Endothelial cell of umbilical vein (primary cell): Measurements from ENCODE around the gene CCDC187. TPM values are rescaled to one million over a fixed set of nuclear protein-coding genes. Genes with fewer than 3 reads are reported as not detected.

Experiments
- BruUV-seq: library from RNA; stranded (reverse); fragments of 400-500 nt; replicated peaks from 2 replicates; lab custom pipeline; 2021; lab: Mats Ljungman, UMichigan
- CTCF ChIA-PET: fragments of 300-600, 350-600 bp; sonication (Branson Sonifier 250); formaldehyde crosslinking; loops from one replicate; lab custom pipeline; 2021; ENCODE audit warnings: antibody characterized with exemption, inconsistent platforms; lab: Charles Lee
- POLR2A ChIA-PET: fragments of 300-600, 350-600 bp; sonication (Branson Sonifier 250); formaldehyde crosslinking; loops from one replicate; lab custom pipeline; 2021; ENCODE audit warnings: antibody characterized with exemption, inconsistent platforms; lab: Charles Lee
- DNase-seq: peaks from one replicate; pipeline ENCODE4 v3.0.0-alpha.2; 2011; ENCODE audit warnings: low read depth, low spot score
- FAIRE-seq: peaks from 2 replicates; lab custom pipeline; 2011; peaks lifted over from hg19 to GRCh38; lab: Jason Lieb, UNC
- H2AFZ ChIP-seq: 2 replicates; pipeline ENCODE4 v1.6.0; 2012; ENCODE audit warnings: low read depth, low read length, control low read depth, inconsistent platforms
- H3K27ac ChIP-seq: 2 replicates; pipeline ENCODE4 v1.5.1; 2011; ENCODE audit warnings: low read depth, mild to moderate bottlenecking, control low read depth, low read length, moderate library complexity; ENCODE audit not compliant: insufficient read depth
- H3K27me3 ChIP-seq, 2 experiments: 2 replicates each; pipeline versions ENCODE4 v1.6.0 to v1.6.1; 2011; ENCODE audit warnings: low read length in 2 of 2, mixed read lengths in 1 of 2; ENCODE audit not compliant: control insufficient read depth in 2 of 2, insufficient read depth in 2 of 2
- H3K36me3 ChIP-seq, 2 experiments: 2 replicates in 1 of 2; 3 replicates in 1 of 2; pipeline ENCODE4 v1.5.1; 2011; ENCODE audit warnings: low read length in 2 of 2, mild to moderate bottlenecking in 1 of 2, moderate library complexity in 1 of 2; ENCODE audit not compliant: control insufficient read depth in 2 of 2, insufficient read depth in 2 of 2; ENCODE audit errors: extremely low read depth in 1 of 2
- H3K4me1 ChIP-seq: 3 replicates; pipeline ENCODE4 v1.5.1; 2011; ENCODE audit warnings: mild to moderate bottlenecking, low read length; ENCODE audit not compliant: control insufficient read depth, insufficient read depth; ENCODE audit errors: extremely low read depth
- H3K4me2 ChIP-seq: 2 replicates; pipeline ENCODE4 v1.6.1; 2011; ENCODE audit warnings: low read length, control low read depth, mixed read lengths; ENCODE audit not compliant: insufficient read depth
- H3K4me3 ChIP-seq, 3 experiments: fragments of 200-600 bp in 1 of 3; sonication (generic), shearing (Covaris generic) in 1 of 3; replicated peaks in 1 of 3; 2 replicates each; pipeline ENCODE4 v1.5.1; 2011 to 2016; ENCODE audit warnings: control low read depth in 3 of 3, low read length in 3 of 3, mild to moderate bottlenecking in 2 of 3, inconsistent platforms in 1 of 3, low read depth in 1 of 3, moderate library complexity in 1 of 3; ENCODE audit not compliant: insufficient read depth in 1 of 3
- H3K79me2 ChIP-seq: 2 replicates; pipeline ENCODE4 v1.6.0; 2012; ENCODE audit warnings: low read length, inconsistent platforms; ENCODE audit not compliant: control insufficient read depth, insufficient read depth
- H3K9ac ChIP-seq: replicated peaks from 2 replicates; pipeline ENCODE3; 2011; ENCODE audit warnings: low read length, control low read depth; ENCODE audit not compliant: insufficient read depth; ENCODE audit errors: extremely low read depth
- H3K9me1 ChIP-seq: replicated peaks from 3 replicates; pipeline ENCODE4 v1.6.0; 2011; ENCODE audit warnings: mild to moderate bottlenecking, low read length; ENCODE audit not compliant: control insufficient read depth, insufficient read depth; ENCODE audit errors: extremely low read depth
- H3K9me3 ChIP-seq: replicated peaks from 2 replicates; pipeline ENCODE4 v1.5.1; 2012; ENCODE audit warnings: low read length, inconsistent platforms; ENCODE audit not compliant: control insufficient read depth, insufficient read depth
- H4K20me1 ChIP-seq: replicated peaks from 2 replicates; pipeline ENCODE3; 2011; ENCODE audit warnings: mild to moderate bottlenecking, low read length; ENCODE audit not compliant: control insufficient read depth, insufficient read depth; ENCODE audit errors: extremely low read depth
- FOS ChIP-seq: IDR thresholded peaks from 2 replicates; pipeline ENCODE4 v1.6.1; 2011; ENCODE audit warnings: mild to moderate bottlenecking, low read length, moderate library complexity, borderline replicate concordance; ENCODE audit not compliant: insufficient read depth
- MYC ChIP-seq: IDR thresholded peaks from one replicate; pipeline ENCODE4 v1.6.1; 2011; ENCODE audit warnings: mild to moderate bottlenecking, low read depth, low read length
- dilution Hi-C: fragments of 300-500 bp; cut with MboI; formaldehyde crosslinking; loops from one replicate; pipeline ENCODE4 v1.15.0; 2019; ENCODE audit warnings: low sequenced_read_pairs; ENCODE audit not compliant: extremely low pct_ligation_motif_present
- intact Hi-C: fragments of 100-400 bp; cut with micrococcal nuclease; formaldehyde crosslinking; loops from one replicate; pipeline ENCODE4 v1.10.0; 2022
- polyA plus RNA-seq, 4 experiments: library from polyadenylated mRNA; depleted of rRNA in 3 of 4; stranded (reverse) in 3 of 4; unstranded in 1 of 4; fragments of >200 nt; gene quantifications; 2 replicates each; pipeline versions ENCODE4 v1.2.1 to v1.2.3, GENCODE V29; 2011 to 2012; ENCODE audit warnings: missing spikeins in 1 of 4
- total RNA-seq: library from RNA; stranded (reverse); gene quantifications from 2 replicates; pipeline ENCODE4 v1.2.3, GENCODE V29; 2021

CCDC187 gene
- total and polyA plus RNA-seq, 2 donors (not counting 3 experiments of a cell fraction or from before 2014, with no cell fraction given), result not detected

GRCh38 chr9:136200424-136200823 is 103.5 kb downstream of the CCDC187 start:
- POLR2A ChIA-PET, result no interaction called here
- CTCF ChIA-PET, result no interaction called here
- no peaks in the 10 kb centered on the region for H3K79me2 ChIP-seq
- no peaks in the 10 kb centered on the region for H3K9me3 ChIP-seq
- no TSS peak for BruUV-seq
- H3K4me2 ChIP-seq, result no peak overlapping the region
- H3K27me3 ChIP-seq, result peaks cover 71 to 86% of the 10 kb centered on the region in 2 experiments
- DNase-seq (no peak), FAIRE-seq (no peak)
- no peaks in the 10 kb centered on the region for H3K36me3 ChIP-seq
- H3K27ac ChIP-seq, result no peak overlapping the region
- TF ChIP-seq MYC (no peak), FOS (no peak)
- H4K20me1 ChIP-seq, result no peaks in the 10 kb centered on the region
- H2AFZ ChIP-seq, result no peak overlapping the region
- dilution Hi-C loops, result no loop called here
- H3K4me1 ChIP-seq, result no peaks in the 10 kb centered on the region
- no peaks in the 10 kb centered on the region for H3K9me1 ChIP-seq
- no peak overlapping the region for H3K4me3 ChIP-seq
- H3K9ac ChIP-seq, result no peak overlapping the region
- intact Hi-C loops, result loop anchor here (10.0 kb wide), 1 partner anchor 46 kb away; no protein-coding TSS in a partner anchor

Other genes starting within 250 kb of the CCDC187 start
- 25.1 and 27.1 TPM in 2 replicates for gene NACC2, start 208.8 kb downstream of the CCDC187 start, total RNA-seq
- 15.7 and 15.8 TPM in 2 replicates for gene NACC2, start 208.8 kb downstream of the CCDC187 start, polyA plus RNA-seq
- 47.4 and 49.9 TPM in 2 replicates for gene TMEM250, start 185.2 kb downstream of the CCDC187 start, total RNA-seq
- 24.9 and 29.7 TPM in 2 replicates for gene TMEM250, start 185.2 kb downstream of the CCDC187 start, polyA plus RNA-seq
- not detected in 2 replicates for gene LHX3, start 99.0 kb downstream of the CCDC187 start, total RNA-seq
- gene LHX3, start 99.0 kb downstream of the CCDC187 start, polyA plus RNA-seq, result not detected in 2 replicates
- 20.9 and 23.4 TPM in 2 replicates for gene QSOX2, start 58.3 kb downstream of the CCDC187 start, total RNA-seq
- gene QSOX2, start 58.3 kb downstream of the CCDC187 start, polyA plus RNA-seq, result 14.5 and 16.4 TPM in 2 replicates
- 42.8 and 47.1 TPM in 2 replicates for gene GPSM1, start 23.4 kb upstream of the CCDC187 start, total RNA-seq
- 34.6 and 40.3 TPM in 2 replicates for gene GPSM1, start 23.4 kb upstream of the CCDC187 start, polyA plus RNA-seq
- gene DNLZ, start 59.6 kb upstream of the CCDC187 start, total RNA-seq, result 26.9 and 27.5 TPM in 2 replicates
- 23.0 and 38.4 TPM in 2 replicates for gene DNLZ, start 59.6 kb upstream of the CCDC187 start, polyA plus RNA-seq
- gene CARD9, start 69.6 kb upstream of the CCDC187 start, total RNA-seq, result 0.16 and 0.71 TPM in 2 replicates
- gene CARD9, start 69.6 kb upstream of the CCDC187 start, polyA plus RNA-seq, result 0.19 and 0.22 TPM in 2 replicates
- gene SNAPC4, start 96.1 kb upstream of the CCDC187 start, total RNA-seq, result 14.7 and 17.5 TPM in 2 replicates
- gene SNAPC4, start 96.1 kb upstream of the CCDC187 start, polyA plus RNA-seq, result 6.7 and 8.4 TPM in 2 replicates
- gene ENTR1, start 106.5 kb upstream of the CCDC187 start, total RNA-seq, result 47.3 and 61.6 TPM in 2 replicates
- 32.4 and 36.0 TPM in 2 replicates for gene ENTR1, start 106.5 kb upstream of the CCDC187 start, polyA plus RNA-seq
- gene PMPCA, start 106.6 kb upstream of the CCDC187 start, total RNA-seq, result 75.3 and 77.2 TPM in 2 replicates
- 66.7 and 69.0 TPM in 2 replicates for gene PMPCA, start 106.6 kb upstream of the CCDC187 start, polyA plus RNA-seq
- gene INPP5E, start 135.8 kb upstream of the CCDC187 start, total RNA-seq, result 22.9 and 24.5 TPM in 2 replicates
- gene INPP5E, start 135.8 kb upstream of the CCDC187 start, polyA plus RNA-seq, result 15.0 and 17.1 TPM in 2 replicates
- 76.7 and 80.6 TPM in 2 replicates for gene SEC16A, start 178.9 kb upstream of the CCDC187 start, total RNA-seq
- gene SEC16A, start 178.9 kb upstream of the CCDC187 start, polyA plus RNA-seq, result 33.5 and 34.5 TPM in 2 replicates
- 153 and 161 TPM in 2 replicates for gene NOTCH1, start 242.0 kb upstream of the CCDC187 start, total RNA-seq
- 27.0 and 31.7 TPM in 2 replicates for gene NOTCH1, start 242.0 kb upstream of the CCDC187 start, polyA plus RNA-seq